OCI-LY1 (cell line): ENCODE results near the gene ADD2.

ENCODE experiments used
- H2AFZ ChIP-seq: fragments of 200-600 bp; sonication (generic), shearing (Covaris generic); 2 replicates; pipeline ENCODE4 v1.6.0; 2014; ENCODE audit warnings: antibody characterized with exemption, mild to moderate bottlenecking, low read length
- H3F3A ChIP-seq: fragments of 200-600 bp; sonication (generic), shearing (Covaris generic); 2 replicates; pipeline ENCODE4 v1.6.0; 2014; ENCODE audit warnings: mild to moderate bottlenecking, antibody characterized with exemption, low read length, moderate library complexity; ENCODE audit not compliant: insufficient read depth
- H3K27ac ChIP-seq: fragments of 200-600 bp; sonication (generic); 2 replicates; pipeline ENCODE4 v1.5.1; 2014; ENCODE audit warnings: low read length, mixed run types, mild to moderate bottlenecking, low read depth; ENCODE audit not compliant: poor library complexity, severe bottlenecking
- H3K27me3 ChIP-seq: fragments of 200-600 bp; sonication (generic); 2 replicates; pipeline ENCODE4 v1.6.0; 2014; ENCODE audit warnings: antibody characterized with exemption, mild to moderate bottlenecking, low read length, moderate library complexity; ENCODE audit not compliant: insufficient read depth
- H3K36me3 ChIP-seq: fragments of 200-600 bp; sonication (generic); 2 replicates; pipeline ENCODE4 v1.6.1; 2014; ENCODE audit warnings: mild to moderate bottlenecking, antibody characterized with exemption, low read length, moderate library complexity, mixed read lengths; ENCODE audit not compliant: insufficient read depth
- H3K4me1 ChIP-seq: fragments of 200-600 bp; sonication (generic); 2 replicates; pipeline ENCODE4 v1.5.1; 2014; ENCODE audit warnings: mild to moderate bottlenecking, low read length, moderate library complexity; ENCODE audit not compliant: insufficient read depth, severe bottlenecking
- H3K4me2 ChIP-seq: fragments of 200-600 bp; sonication (generic), shearing (Covaris generic); 2 replicates; pipeline ENCODE4 v1.6.1; 2014; ENCODE audit warnings: low read length
- H3K4me3 ChIP-seq: fragments of 200-600 bp; sonication (generic); 2 replicates; pipeline ENCODE4 v1.5.1; 2014; ENCODE audit warnings: low read length, low read depth, mild to moderate bottlenecking, mixed read lengths; ENCODE audit not compliant: poor library complexity, severe bottlenecking
- H3K79me2 ChIP-seq: fragments of 200-600 bp; shearing (Covaris generic); 2 replicates; pipeline ENCODE4 v1.6.1; 2016; ENCODE audit warnings: mixed run types, low read length, mixed read lengths; ENCODE audit not compliant: insufficient read depth
- H3K9ac ChIP-seq: fragments of 200-600 bp; sonication (generic), shearing (Covaris generic); 2 replicates; pipeline ENCODE4 v1.6.1; 2014; ENCODE audit warnings: mild to moderate bottlenecking, low read length, mixed read lengths
- H3K9me2 ChIP-seq: fragments of 200-600 bp; sonication (generic), shearing (Covaris generic); 2 replicates; pipeline ENCODE4 v1.6.1; 2014; ENCODE audit warnings: low read depth, mild to moderate bottlenecking, low read length, mixed read lengths
- H3K9me3 ChIP-seq: fragments of 200-600 bp; shearing (Covaris generic); 2 replicates; pipeline ENCODE4 v1.6.1; 2014; ENCODE audit warnings: low read length, mixed read lengths
- H4K20me1 ChIP-seq: fragments of 200-600 bp; sonication (generic), shearing (Covaris generic); 2 replicates; pipeline ENCODE4 v1.6.0; 2016; ENCODE audit warnings: mild to moderate bottlenecking, low read length; ENCODE audit not compliant: insufficient read depth
- EZH2 ChIP-seq: fragments of 200-600 bp; sonication (generic), shearing (Covaris generic); IDR thresholded peaks from 2 replicates; pipeline ENCODE4 v1.8.0; 2017; ENCODE audit warnings: borderline replicate concordance, mixed run types, mild to moderate bottlenecking, antibody characterized with exemption, low read length, moderate library complexity, mixed read lengths
- TF ChIP-seq, protein P1 (sequence below): fragments of 200-600 bp; sonication (generic), shearing (Covaris generic); IDR thresholded peaks from 2 replicates; pipeline ENCODE4 v1.5.1; 2017; ENCODE audit warnings: mild to moderate bottlenecking, antibody characterized with exemption, low read length, moderate library complexity, mixed read lengths

The ADD2 gene

DNA sequence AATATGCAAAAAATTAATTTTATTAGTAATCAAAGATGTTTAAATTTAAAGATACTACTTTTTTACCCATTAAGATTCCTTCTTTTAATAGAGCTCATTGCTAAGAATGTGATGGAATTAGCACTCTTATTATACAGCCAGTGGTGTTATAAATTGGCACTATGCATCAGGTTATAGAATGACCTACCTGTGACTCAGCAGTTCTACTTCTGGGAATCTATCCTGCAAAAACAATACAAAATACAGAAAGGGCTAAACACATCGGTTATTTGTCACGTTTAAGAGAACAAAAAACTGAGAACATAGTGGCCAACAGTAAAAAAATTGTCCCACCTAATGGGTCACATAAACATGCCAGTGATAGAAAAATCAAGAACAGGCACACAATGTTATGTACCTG lies 9.4 kb upstream of the ADD2 start:
- H3K27ac ChIP-seq, result no peak overlapping the region
- H3K4me1 ChIP-seq, result no peaks in the 10 kb centered on the region
- no peaks in the 10 kb centered on the region for H4K20me1 ChIP-seq
- H2AFZ ChIP-seq, result no peak overlapping the region
- H3F3A ChIP-seq, result no peaks in the 10 kb centered on the region
- no peaks in the 10 kb centered on the region for H3K79me2 ChIP-seq
- H3K36me3 ChIP-seq, result no peaks in the 10 kb centered on the region
- no peaks in the 10 kb centered on the region for H3K27me3 ChIP-seq
- H3K9me3 ChIP-seq, result no peaks in the 10 kb centered on the region
- no peak overlapping the region for H3K4me2 ChIP-seq
- no peak overlapping the region for H3K4me3 ChIP-seq
- no peak for TF ChIP-seq EZH2
- TF ChIP-seq, protein P1, sequence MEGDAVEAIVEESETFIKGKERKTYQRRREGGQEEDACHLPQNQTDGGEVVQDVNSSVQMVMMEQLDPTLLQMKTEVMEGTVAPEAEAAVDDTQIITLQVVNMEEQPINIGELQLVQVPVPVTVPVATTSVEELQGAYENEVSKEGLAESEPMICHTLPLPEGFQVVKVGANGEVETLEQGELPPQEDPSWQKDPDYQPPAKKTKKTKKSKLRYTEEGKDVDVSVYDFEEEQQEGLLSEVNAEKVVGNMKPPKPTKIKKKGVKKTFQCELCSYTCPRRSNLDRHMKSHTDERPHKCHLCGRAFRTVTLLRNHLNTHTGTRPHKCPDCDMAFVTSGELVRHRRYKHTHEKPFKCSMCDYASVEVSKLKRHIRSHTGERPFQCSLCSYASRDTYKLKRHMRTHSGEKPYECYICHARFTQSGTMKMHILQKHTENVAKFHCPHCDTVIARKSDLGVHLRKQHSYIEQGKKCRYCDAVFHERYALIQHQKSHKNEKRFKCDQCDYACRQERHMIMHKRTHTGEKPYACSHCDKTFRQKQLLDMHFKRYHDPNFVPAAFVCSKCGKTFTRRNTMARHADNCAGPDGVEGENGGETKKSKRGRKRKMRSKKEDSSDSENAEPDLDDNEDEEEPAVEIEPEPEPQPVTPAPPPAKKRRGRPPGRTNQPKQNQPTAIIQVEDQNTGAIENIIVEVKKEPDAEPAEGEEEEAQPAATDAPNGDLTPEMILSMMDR, result no peak
- no peak overlapping the region for H3K9ac ChIP-seq
- no peaks in the 10 kb centered on the region for H3K9me2 ChIP-seq

DNA sequence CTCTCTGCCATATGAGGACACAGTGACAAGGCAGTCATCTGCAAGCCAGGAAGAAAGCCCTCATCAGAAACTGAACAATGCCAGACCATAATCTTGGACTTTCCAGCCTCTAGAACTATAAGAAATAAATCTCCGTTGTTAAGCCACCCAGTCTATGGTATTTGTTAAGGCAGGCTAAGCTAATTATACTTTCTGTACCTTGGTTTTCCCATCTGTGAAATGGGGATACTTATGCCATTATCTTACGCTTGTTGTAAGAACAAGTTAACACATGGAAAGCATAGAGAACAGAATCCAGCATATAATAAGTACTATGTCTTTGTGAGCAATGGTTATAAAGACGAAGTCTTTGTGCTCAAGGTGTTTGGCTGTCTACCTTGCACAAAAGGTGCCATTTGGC lies 8.3 kb upstream of the ADD2 start:
- Histone ChIP-seq H3K4me3 (no peak overlapping the region), H3K9me2 (no peaks in the 10 kb centered on the region), H2AFZ (no peak overlapping the region), H3K27ac (no peak overlapping the region), H3K9me3 (no peaks in the 10 kb centered on the region), H3K27me3 (no peaks in the 10 kb centered on the region), H3K79me2 (no peaks in the 10 kb centered on the region), H3K36me3 (no peaks in the 10 kb centered on the region), H3F3A (no peaks in the 10 kb centered on the region), H3K4me2 (no peak overlapping the region), H3K9ac (no peak overlapping the region), H3K4me1 (no peaks in the 10 kb centered on the region), H4K20me1 (no peaks in the 10 kb centered on the region)
- TF ChIP-seq EZH2, result no peak
- TF ChIP-seq, protein P1, result no peak

DNA sequence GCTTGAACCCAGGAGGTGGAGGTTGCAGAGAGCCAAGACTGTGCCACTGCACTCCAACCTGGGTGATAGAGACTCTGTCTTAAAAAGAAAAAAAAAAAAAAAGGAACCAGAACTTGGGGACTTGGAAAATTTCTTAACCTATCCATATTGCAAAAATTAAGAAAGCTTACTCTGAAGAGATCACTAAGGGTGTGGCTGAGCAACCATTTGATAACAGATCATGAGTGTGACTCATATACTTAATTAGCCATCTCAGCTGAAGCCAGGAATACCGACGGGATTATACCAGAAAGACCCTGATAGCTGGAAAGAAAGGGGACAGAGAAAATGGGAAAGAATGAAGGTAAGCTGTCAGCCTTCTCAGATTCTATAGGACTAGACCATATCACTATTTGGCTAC lies 7.1 kb upstream of the ADD2 start:
- no peaks in the 10 kb centered on the region for H3K4me1 ChIP-seq
- no peaks in the 10 kb centered on the region for H3K9me3 ChIP-seq
- H3K4me3 ChIP-seq, result no peak overlapping the region
- H3K9me2 ChIP-seq, result no peaks in the 10 kb centered on the region
- H3K79me2 ChIP-seq, result no peaks in the 10 kb centered on the region
- no peak overlapping the region for H3K4me2 ChIP-seq
- no peak for TF ChIP-seq EZH2
- TF ChIP-seq, protein P1, result no peak
- no peak overlapping the region for H2AFZ ChIP-seq
- H4K20me1 ChIP-seq, result no peaks in the 10 kb centered on the region
- H3F3A ChIP-seq, result no peaks in the 10 kb centered on the region
- H3K27me3 ChIP-seq, result no peaks in the 10 kb centered on the region
- no peak overlapping the region for H3K9ac ChIP-seq
- no peak overlapping the region for H3K27ac ChIP-seq
- H3K36me3 ChIP-seq, result no peaks in the 10 kb centered on the region
